Neutrophil (primary cell): ENCODE results near the gene IP6K2.
"Not testable (repeated sequence)": the region's sequence is repeated elsewhere in the genome, so short reads cannot be mapped to it uniquely, and the experiment has no call there.

ENCODE experiments used
- H3K27ac ChIP-seq: fragments of 200-600 bp; sonication (generic); 2 replicates; pipeline ENCODE4 v1.5.1; 2016; ENCODE audit warnings: mild to moderate bottlenecking, moderate library complexity
- H3K27me3 ChIP-seq: fragments of 200-600 bp; sonication (generic); 2 replicates; pipeline ENCODE4 v1.6.0; 2016; ENCODE audit warnings: mild to moderate bottlenecking
- H3K36me3 ChIP-seq: fragments of 200-600 bp; sonication (generic); 2 replicates; pipeline ENCODE4 v1.5.1; 2017
- H3K4me1 ChIP-seq, 2 experiments: fragments of 200-600 bp in 1 of 2; sonication (generic) in 1 of 2; 1 replicate in 1 of 2; 2 replicates in 1 of 2; pipeline versions ENCODE4 v1.5.1 to v1.6.1; 2013 to 2016; ENCODE audit warnings: low read depth in 1 of 2, low read length in 1 of 2, mild to moderate bottlenecking in 1 of 2, moderate library complexity in 1 of 2; ENCODE audit not compliant: control insufficient read depth in 1 of 2, insufficient read depth in 1 of 2
- H3K4me3 ChIP-seq, 2 experiments: fragments of 200-600 bp in 1 of 2; sonication (generic) in 1 of 2; 1 replicate in 1 of 2; 2 replicates in 1 of 2; pipeline ENCODE4 v1.5.1; 2013 to 2016; ENCODE audit warnings: low read depth in 1 of 2, low read length in 1 of 2, mild to moderate bottlenecking in 1 of 2, moderate library complexity in 1 of 2
- H3K9me3 ChIP-seq: fragments of 200-600 bp; sonication (generic); 2 replicates; pipeline ENCODE4 v1.5.1; 2016
- CTCF ChIP-seq: fragments of 200-600 bp; sonication (generic); IDR thresholded peaks from 2 replicates; pipeline ENCODE4 v1.5.1; 2016; ENCODE audit warnings: antibody characterized with exemption

The IP6K2 gene

DNA sequence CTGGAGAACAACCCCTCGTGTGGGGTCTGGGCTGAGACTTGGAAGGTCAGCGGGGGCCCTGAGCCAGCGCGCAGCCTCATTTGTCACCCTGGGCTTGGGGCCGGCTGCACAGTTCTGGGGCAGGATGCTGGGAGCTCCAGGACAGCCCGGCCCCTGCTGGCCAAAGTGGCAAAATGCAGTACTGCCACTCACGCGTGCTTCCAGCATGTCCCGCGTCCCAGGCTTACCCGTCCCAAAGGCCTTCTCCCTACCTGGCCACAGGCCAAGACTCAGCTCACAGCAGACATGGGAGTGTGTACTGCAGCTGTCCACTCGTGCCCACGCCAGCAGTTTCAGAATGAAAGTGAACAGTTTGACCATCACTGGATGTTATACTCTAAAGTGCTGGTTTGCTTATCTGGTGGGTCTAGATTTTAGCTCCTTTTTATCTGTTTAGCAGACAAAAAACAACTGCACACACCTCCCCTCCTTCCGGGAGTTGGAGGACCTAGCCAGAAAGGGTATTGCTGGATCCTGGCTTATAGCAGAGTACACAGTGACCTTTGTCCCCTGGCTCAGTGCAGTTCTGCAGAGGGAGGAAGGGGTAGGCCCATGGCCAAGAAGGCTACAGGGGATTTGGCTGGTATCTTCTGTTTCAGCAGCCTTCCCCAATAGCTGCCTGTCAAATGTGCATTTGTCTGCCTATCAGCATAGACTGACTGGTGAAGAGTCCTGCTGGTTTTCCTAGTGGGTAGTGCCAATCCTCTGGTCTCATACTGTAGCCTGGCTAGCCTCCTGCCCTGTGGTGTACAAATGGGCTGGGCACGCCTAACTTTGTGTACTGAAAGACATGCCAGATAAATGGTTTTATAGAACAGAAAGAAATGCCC, 23.2 kb upstream of the IP6K2 start:
- no peak overlapping the region for H3K4me3 ChIP-seq
- peaks cover 4% of the 10 kb centered on the region for H3K36me3 ChIP-seq
- no peak overlapping the region for H3K27ac ChIP-seq

GRCh38 chr3:48739617-48739954, 22.6 kb upstream of the IP6K2 start:
- TF ChIP-seq CTCF = no peak
- peaks cover 3% of the 10 kb centered on the region for H3K36me3 ChIP-seq
- peaks cover 18 to 23% of the 10 kb centered on the region in 2 experiments for H3K4me1 ChIP-seq

More for the DNA sequence above, 23.2 kb upstream of the IP6K2 start:
- peaks cover 18 to 23% of the 10 kb centered on the region in 2 experiments for H3K4me1 ChIP-seq
- H3K9me3 ChIP-seq = no peaks in the 10 kb centered on the region
- no peak for TF ChIP-seq CTCF
- no peaks in the 10 kb centered on the region for H3K27me3 ChIP-seq

DNA sequence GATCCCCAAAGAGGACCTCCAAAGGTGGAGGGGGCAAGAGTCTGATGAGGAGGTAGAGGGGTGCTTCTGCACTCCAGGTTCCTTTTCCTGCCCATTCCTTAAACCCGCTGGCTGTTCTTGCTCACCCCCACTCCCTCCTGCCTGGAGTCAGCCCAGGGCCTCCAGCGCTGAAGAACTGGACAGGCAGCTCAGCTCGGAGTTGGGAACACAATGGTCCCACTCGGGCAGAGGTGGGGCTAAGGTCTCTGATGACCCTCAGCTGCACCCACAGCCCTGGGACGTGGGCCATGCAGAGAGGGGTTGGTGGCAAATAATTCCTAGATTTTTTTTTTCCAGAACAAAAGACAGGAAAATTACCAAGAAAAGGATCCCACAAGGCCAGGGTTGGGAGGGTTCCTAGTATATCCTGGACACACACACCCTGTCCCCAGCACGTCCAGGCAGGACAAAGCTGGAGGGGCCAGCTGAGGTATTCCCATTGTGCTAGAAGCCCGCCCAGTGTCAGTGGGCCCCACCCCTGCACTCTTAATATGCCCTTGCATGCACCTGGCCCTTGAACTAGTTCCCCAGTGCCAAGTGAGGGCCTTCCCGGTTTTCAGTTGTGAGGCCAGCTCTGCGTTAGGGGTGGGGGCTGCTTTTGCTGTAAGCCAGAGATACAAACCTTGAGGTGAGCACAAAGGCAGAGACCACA, 22.1 kb upstream of the IP6K2 start:
- TF ChIP-seq CTCF = no peak
- Histone ChIP-seq H3K27me3 (no peaks in the 10 kb centered on the region), H3K4me1 (peaks cover 18 to 23% of the 10 kb centered on the region in 2 experiments), H3K4me3 (no peak overlapping the region), H3K9me3 (no peaks in the 10 kb centered on the region), H3K27ac (no peak overlapping the region), H3K36me3 (no peaks in the 10 kb centered on the region)

More at GRCh38 chr3:48739617-48739954, 22.6 kb upstream of the IP6K2 start:
- H3K9me3 ChIP-seq = no peaks in the 10 kb centered on the region
- H3K4me3 ChIP-seq = no peak overlapping the region
- no peaks in the 10 kb centered on the region for H3K27me3 ChIP-seq
- H3K27ac ChIP-seq = no peak overlapping the region

DNA sequence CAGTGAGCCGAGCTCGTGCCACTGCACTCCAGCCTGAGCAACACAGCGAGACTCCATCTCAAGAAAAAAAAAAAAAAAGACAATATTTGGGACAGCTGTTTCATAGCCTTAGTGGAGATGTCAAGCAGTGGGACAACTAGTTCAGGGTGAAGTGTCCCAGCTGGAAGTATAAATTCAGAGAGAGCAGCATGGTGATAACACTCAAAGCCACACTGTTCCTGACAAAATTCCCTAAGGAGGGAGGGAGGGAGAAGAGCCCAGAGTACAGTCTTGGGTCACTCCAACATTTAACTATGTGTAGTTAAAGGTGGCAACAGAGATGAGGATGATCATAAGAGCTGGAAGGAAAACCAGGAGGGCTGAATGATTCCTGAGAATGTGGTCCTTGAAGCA, 21.1 kb upstream of the IP6K2 start:
- Histone ChIP-seq H3K4me3 (no peak overlapping the region), H3K27me3 (no peaks in the 10 kb centered on the region), H3K36me3 (no peaks in the 10 kb centered on the region), H3K27ac (peak overlapping the region; percentile 70), H3K4me1 (peaks cover 18 to 23% of the 10 kb centered on the region in 2 experiments), H3K9me3 (no peaks in the 10 kb centered on the region)
- TF ChIP-seq CTCF = no peak

GRCh38 chr3:48735075-48735767, 18.2 kb upstream of the IP6K2 start:
- not testable (repeated sequence) for H3K9me3 ChIP-seq, H3K4me3 ChIP-seq, H3K36me3 ChIP-seq, H3K27me3 ChIP-seq, H3K27ac ChIP-seq
- peaks cover 18 to 23% of the 10 kb centered on the region in 2 experiments for H3K4me1 ChIP-seq

DNA sequence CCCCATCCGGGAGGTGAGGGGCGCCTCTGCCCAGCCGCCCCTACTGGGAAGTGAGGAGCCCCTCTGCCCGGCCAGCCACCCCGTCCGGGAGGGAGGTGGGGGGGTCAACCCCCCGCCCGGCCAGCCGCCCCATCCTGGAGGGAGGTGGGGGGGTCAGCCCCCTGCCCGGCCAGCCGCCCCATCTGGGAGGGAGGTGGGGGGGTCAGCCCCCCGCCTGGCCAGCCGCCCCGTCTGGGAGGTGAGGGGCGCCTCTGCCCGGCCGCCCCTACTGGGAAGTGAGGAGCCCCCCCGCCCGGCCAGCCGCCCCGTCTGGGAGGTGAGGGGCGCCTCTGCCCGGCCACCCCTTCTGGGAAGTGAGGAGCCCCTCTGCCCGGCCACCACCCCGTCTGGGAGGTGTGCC, 17.5 kb upstream of the IP6K2 start:
- H3K9me3 ChIP-seq, H3K27me3 ChIP-seq, H3K27ac ChIP-seq, H3K4me3 ChIP-seq, H3K36me3 ChIP-seq: not testable (repeated sequence)
- H3K4me1 ChIP-seq = peaks cover 18 to 19% of the 10 kb centered on the region in 2 experiments

- H3K27me3 ChIP-seq, H3K36me3 ChIP-seq, H3K9me3 ChIP-seq, H3K4me3 ChIP-seq, H3K27ac ChIP-seq: not testable (repeated sequence)
- peaks cover 18 to 19% of the 10 kb centered on the region in 2 experiments for H3K4me1 ChIP-seq
Observed at GRCh38 chr3:48733752-48734518, 16.9 kb upstream of the IP6K2 start.
